Lower leg skin (tissue), 4 donors: ENCODE measurements around the gene SPATA31D3. TPM values are rescaled to one million over a fixed set of nuclear protein-coding genes. Genes with fewer than 3 reads are reported as not detected.
"Not testable (repeated sequence)": the region's sequence is repeated elsewhere in the genome, so short reads cannot be mapped to it uniquely, and the experiment has no call there.

ENCODE experiments used
- DNase-seq, 2 donors: peaks; one replicate each; pipeline ENCODE4 v3.0.0-alpha.2; 2019; ENCODE audit warnings: low spot score in 2 of 2
- H3K4me3 ChIP-seq: fragments of 200-600 bp; sonication (generic); 2 replicates; pipeline ENCODE4 v1.5.1; 2017; ENCODE audit warnings: mild to moderate bottlenecking, low read depth; ENCODE audit not compliant: poor library complexity, severe bottlenecking
- POLR2A ChIP-seq, 2 donors: fragments of 450-650 bp; IDR thresholded peaks; one replicate each; pipeline ENCODE4 v1.6.1; 2016 to 2017; ENCODE audit warnings: antibody characterized with exemption in 2 of 2, mild to moderate bottlenecking in 1 of 2, moderate library complexity in 1 of 2
- WGBS, 2 donors: methylation state at CpG; one replicate each; pipeline ENCODE4 v1.1.5; 2018; 5-methylcytosine and 5-hydroxymethylcytosine counted together
- intact Hi-C: fragments of 100-400 bp; cut with DNase I; formaldehyde crosslinking; loops from one replicate; pipeline ENCODE4 v1.15.0; 2023; ENCODE audit warnings: low total_unique reads
- total RNA-seq, 4 donors: library from RNA; depleted of rRNA; stranded (reverse); fragments of >200 nt; gene quantifications; one replicate each; pipeline ENCODE4 v1.1.0, GENCODE V29; 2016
- TF ChIP-seq, protein P1 (sequence below), 3 donors: fragments of 450-650 bp; IDR thresholded peaks; one replicate each; pipeline ENCODE4 v1.5.1; 2016; ENCODE audit warnings: antibody characterized with exemption in 3 of 3, mild to moderate bottlenecking in 3 of 3, moderate library complexity in 2 of 3

SPATA31D3 gene
- total RNA-seq, 4 donors from 2014 or later: not detected

DNA sequence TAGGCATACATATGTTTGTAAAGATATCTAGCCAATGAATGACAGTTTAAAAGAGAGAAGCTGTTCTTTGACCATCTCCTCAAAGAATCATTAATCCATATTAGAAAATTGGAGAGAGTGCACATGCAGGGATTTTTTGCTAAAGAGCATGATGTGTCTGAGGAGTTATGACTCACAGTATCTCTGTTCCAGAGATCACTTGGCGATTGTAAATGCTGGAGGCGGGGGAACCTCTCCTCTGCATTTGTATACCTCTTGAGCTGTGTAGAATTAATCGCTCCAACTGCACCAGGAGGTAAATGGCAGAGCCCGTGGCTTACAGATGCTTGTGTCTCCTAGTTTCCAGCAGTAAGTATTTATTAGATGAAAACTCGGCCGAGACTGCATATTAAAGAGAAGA lies 41.6 kb downstream of the SPATA31D3 start:
- DNase-seq: no peak
- 70 to 71% methylated on average over 6 of the region's 6 CpGs for WGBS, 2 donors
- no peak overlapping the region for H3K4me3 ChIP-seq
- intact Hi-C loops: no loop called here
- no peak for TF ChIP-seq POLR2A (IDR thresholded peaks at IDR 0.05)
- TF ChIP-seq, protein P1, sequence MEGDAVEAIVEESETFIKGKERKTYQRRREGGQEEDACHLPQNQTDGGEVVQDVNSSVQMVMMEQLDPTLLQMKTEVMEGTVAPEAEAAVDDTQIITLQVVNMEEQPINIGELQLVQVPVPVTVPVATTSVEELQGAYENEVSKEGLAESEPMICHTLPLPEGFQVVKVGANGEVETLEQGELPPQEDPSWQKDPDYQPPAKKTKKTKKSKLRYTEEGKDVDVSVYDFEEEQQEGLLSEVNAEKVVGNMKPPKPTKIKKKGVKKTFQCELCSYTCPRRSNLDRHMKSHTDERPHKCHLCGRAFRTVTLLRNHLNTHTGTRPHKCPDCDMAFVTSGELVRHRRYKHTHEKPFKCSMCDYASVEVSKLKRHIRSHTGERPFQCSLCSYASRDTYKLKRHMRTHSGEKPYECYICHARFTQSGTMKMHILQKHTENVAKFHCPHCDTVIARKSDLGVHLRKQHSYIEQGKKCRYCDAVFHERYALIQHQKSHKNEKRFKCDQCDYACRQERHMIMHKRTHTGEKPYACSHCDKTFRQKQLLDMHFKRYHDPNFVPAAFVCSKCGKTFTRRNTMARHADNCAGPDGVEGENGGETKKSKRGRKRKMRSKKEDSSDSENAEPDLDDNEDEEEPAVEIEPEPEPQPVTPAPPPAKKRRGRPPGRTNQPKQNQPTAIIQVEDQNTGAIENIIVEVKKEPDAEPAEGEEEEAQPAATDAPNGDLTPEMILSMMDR (IDR thresholded peaks at IDR 0.05): no peak

DNA sequence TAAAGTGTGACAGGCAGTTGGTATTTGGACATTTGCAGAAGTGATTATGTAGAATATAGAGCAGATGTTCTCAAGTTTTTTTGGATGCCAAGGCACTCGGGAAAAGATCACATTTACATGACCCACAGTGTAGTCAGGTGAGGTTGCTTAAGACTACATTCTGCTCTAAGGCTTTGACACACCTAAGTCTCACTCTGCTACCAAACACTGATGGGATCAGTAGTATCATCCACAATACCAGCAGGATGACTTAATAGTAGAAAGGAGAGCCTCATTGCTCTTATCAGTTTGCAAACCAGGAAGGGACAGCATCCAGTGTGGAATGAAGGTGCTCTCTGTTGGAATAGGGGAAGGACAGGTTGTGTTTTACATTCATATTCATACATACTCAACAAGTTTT lies 42.8 kb downstream of the SPATA31D3 start:
- WGBS, 2 donors: 52 to 57% methylated on average over 1 of the region's 1 CpG
- TF ChIP-seq, protein P1 (IDR thresholded peaks at IDR 0.05): no peak
- no peak for TF ChIP-seq POLR2A (IDR thresholded peaks at IDR 0.05)
- no peak overlapping the region for H3K4me3 ChIP-seq
- DNase-seq: no peak
- intact Hi-C loops: no loop called here

DNA sequence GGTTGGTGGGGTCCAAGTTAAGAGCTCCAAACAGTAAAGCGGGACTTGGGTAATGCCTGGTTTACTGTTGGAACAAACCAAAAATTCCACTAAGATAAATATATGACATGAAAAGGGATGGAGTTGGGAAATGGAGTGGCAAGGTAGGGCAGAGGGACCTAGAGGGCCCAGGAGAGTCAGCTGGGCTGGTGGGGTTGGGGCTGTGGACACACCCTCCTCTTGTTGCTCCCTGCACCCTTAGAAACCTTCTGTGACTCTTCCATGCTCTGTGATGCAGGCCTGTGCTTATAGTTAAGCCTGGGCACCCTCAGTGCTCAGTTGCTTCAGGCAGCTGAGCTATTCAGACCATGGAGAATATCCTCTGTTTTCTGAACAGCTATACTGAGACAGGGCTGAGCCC lies 45.2 kb downstream of the SPATA31D3 start, which contains the start of gene SPATA31D1:
Gene SPATA31D1 (plus strand): TSS at position 301 of the 400 bp plus-strand sequence. CDS start 47 bp downstream, at position 348.
- H3K4me3 ChIP-seq, DNase-seq, intact Hi-C loops: not testable (repeated sequence)
- 93 to 100% methylated on average over 1 of the region's 1 CpG for WGBS, 2 donors

DNA sequence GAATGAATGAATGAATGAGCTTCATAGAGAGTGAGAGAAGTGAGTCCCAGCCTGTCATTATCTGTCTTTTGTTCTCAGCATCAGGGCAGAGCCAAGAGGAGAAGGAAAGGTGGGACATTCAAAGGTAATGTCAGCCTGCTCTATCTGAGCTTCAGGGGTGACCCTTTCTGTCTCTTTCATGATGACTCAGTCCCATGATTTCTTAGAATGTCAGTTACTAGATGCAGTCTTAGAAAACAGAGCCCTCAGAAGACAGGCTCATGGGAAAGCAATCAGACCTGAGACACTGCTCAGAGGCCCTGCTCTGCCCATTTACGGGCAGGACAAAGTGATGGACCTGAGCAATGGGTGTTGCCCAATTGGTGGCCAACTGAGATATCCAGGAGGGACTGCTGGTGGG lies 46.4 kb downstream of the SPATA31D3 start:
- TF ChIP-seq POLR2A (IDR thresholded peaks at IDR 0.05): no peak
- TF ChIP-seq, protein P1 (IDR thresholded peaks at IDR 0.05): no peak
- DNase-seq: no peak
- H3K4me3 ChIP-seq: no peak overlapping the region
- 90 to 94% methylated on average over 1 of the region's 1 CpG for WGBS, 2 donors
- intact Hi-C loops: no loop called here

DNA sequence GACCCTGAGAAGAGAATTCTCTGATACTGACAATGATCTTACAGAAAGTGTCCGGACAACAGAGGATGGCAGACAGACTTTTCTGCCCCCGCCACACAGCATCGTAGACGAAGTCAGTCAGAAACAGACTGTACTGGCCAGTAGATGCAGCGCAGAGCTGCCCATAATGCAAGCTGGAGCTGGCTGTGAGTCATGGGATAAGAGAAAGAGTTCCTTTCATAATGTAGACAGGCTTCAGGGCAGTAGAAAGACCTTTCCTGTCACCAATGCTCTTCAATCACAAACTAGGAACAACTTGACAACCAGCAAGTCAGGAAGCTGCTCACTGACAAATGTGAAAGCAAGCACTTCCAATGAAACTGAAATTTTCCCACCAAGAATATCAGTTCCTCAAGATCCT lies 50.4 kb downstream of the SPATA31D3 start:
- 85 to 95% methylated on average over 5 of the region's 5 CpGs for WGBS, 2 donors
- no peak overlapping the region for H3K4me3 ChIP-seq
- intact Hi-C loops: no loop called here
- no peak for DNase-seq
- TF ChIP-seq, protein P1 (IDR thresholded peaks at IDR 0.05): no peak
- no peak for TF ChIP-seq POLR2A (IDR thresholded peaks at IDR 0.05)

Other genes with a start within 250 kb of the SPATA31D3 start
- not detected for gene SPATA31D4, start 15.1 kb upstream of the SPATA31D3 start, total RNA-seq
- gene SPATA31D1, start 45.3 kb downstream of the SPATA31D3 start, total RNA-seq: not detected